Gastroesophageal sphincter (tissue), 4 donors: ENCODE data around the gene FNIP2. TPM values are rescaled to one million over a fixed set of nuclear protein-coding genes. Genes with fewer than 3 reads are reported as not detected.
"Not testable (repeated sequence)": the region's sequence is repeated elsewhere in the genome, so short reads cannot be mapped to it uniquely, and the experiment has no call there.

ENCODE experiments used
- ATAC-seq: fragments of 150-250 bp; one replicate; pipeline ENCODE4 v1.9.1; 2016; ENCODE audit warnings: mild to moderate bottlenecking, moderate library complexity
- H3K27ac ChIP-seq, 4 donors: fragments of 200-600 bp; sonication (generic) in 3 of 4; 1 replicate in 3 of 4; 2 replicates in 1 of 4; pipeline ENCODE4 v1.5.1; 2016 to 2019
- H3K27me3 ChIP-seq: fragments of 200-600 bp; sonication (generic); one replicate; pipeline ENCODE4 v1.5.1; 2019
- H3K36me3 ChIP-seq, 2 donors: fragments of 200-600 bp; sonication (generic); one replicate each; pipeline ENCODE4 v1.5.1; 2019; ENCODE audit warnings: control low read depth in 1 of 2
- H3K4me1 ChIP-seq, 3 donors: fragments of 200-600 bp; sonication (generic); 1 replicate in 2 of 3; 2 replicates in 1 of 3; pipeline ENCODE4 v1.5.1; 2016 to 2019; ENCODE audit warnings: control low read depth in 2 of 3
- H3K4me3 ChIP-seq, 2 donors: fragments of 200-600 bp; sonication (generic); one replicate each; pipeline ENCODE4 v1.5.1; 2019; ENCODE audit warnings: mild to moderate bottlenecking in 1 of 2, moderate library complexity in 1 of 2
- H3K9me3 ChIP-seq, 3 donors: fragments of 200-600 bp; sonication (generic); one replicate each; pipeline ENCODE4 v1.5.1; 2017 to 2019; ENCODE audit warnings: control low read depth in 2 of 3
- CTCF ChIP-seq, 4 experiments: fragments of 200-600 bp in 2 of 4; fragments of 450-650 bp in 2 of 4; sonication (generic) in 1 of 4; IDR thresholded peaks; one replicate each; pipeline ENCODE4 v1.5.1; 2017 to 2019; ENCODE audit warnings: antibody characterized with exemption in 4 of 4, mild to moderate bottlenecking in 2 of 4, moderate library complexity in 2 of 4
- EP300 ChIP-seq: sonication (generic); formaldehyde crosslinking; IDR thresholded peaks from one replicate; pipeline ENCODE4 v1.6.1; 2017; ENCODE audit warnings: antibody characterized with exemption, mild to moderate bottlenecking
- POLR2A ChIP-seq, 2 donors: fragments of 450-650 bp; IDR thresholded peaks; one replicate each; pipeline ENCODE4 v1.6.1; 2017; ENCODE audit warnings: antibody characterized with exemption in 2 of 2, mild to moderate bottlenecking in 2 of 2, moderate library complexity in 1 of 2
- POLR2AphosphoS5 ChIP-seq: sonication (generic); formaldehyde crosslinking; IDR thresholded peaks from one replicate; pipeline ENCODE4 v1.6.1; 2017; ENCODE audit warnings: antibody characterized with exemption
- WGBS, 2 donors: methylation state at CpG; one replicate each; pipeline ENCODE4 v1.1.5; 2018; ENCODE audit warnings: low coverage in 1 of 2; 5-methylcytosine and 5-hydroxymethylcytosine counted together
- total RNA-seq, 4 donors: library from RNA; depleted of rRNA; stranded (reverse); fragments of >200 nt; gene quantifications; one replicate each; pipeline ENCODE4 v1.1.0, GENCODE V29; 2016

The FNIP2 gene
- total RNA-seq, 4 donors from 2014 or later: 53.0 to 135 (median 70.5) TPM

GRCh38 chr4:158912806-158913205 lies 144.0 kb downstream of the FNIP2 start:
- Histone ChIP-seq H3K27me3 (no peaks in the 10 kb centered on the region), H3K4me3 (no peak overlapping the region), H3K4me1 (peaks cover 0 to 26% (median 7%) of the 10 kb centered on the region in 3 donors), H3K36me3 (peaks cover 0 to 9% of the 10 kb centered on the region in 2 donors), H3K9me3 (no peaks in the 10 kb centered on the region), H3K27ac (no peak overlapping the region)
- TF ChIP-seq POLR2AphosphoS5 (no peak), POLR2A (IDR thresholded peaks at IDR 0.05) (no peak), EP300 (no peak), CTCF (IDR thresholded peaks at IDR 0.05) (no peak)
- WGBS, 2 donors: 68 to 90% methylated on average over 4 to 5 of the region's 6 CpGs
- ATAC-seq: no peak

- H3K4me3 ChIP-seq: no peak overlapping the region
- peak; percentile 37 for ATAC-seq
- H3K27ac ChIP-seq: peak overlapping the region in 3 of 4 donors; percentile 49 to 70 (median 63)
- TF ChIP-seq POLR2A (IDR thresholded peaks at IDR 0.05) (no peak), CTCF (IDR thresholded peaks at IDR 0.05) (no peak), EP300 (no peak), POLR2AphosphoS5 (no peak)
- H3K9me3 ChIP-seq: no peaks in the 10 kb centered on the region
- H3K4me1 ChIP-seq: peaks cover 0 to 26% (median 7%) of the 10 kb centered on the region in 3 donors
- 36 to 64% methylated on average over 4 to 5 of the region's 5 CpGs for WGBS, 2 donors
- peaks cover 0 to 9% of the 10 kb centered on the region in 2 donors for H3K36me3 ChIP-seq
- H3K27me3 ChIP-seq: no peaks in the 10 kb centered on the region
These were observed 144.9 kb downstream of the FNIP2 start for GRCh38 chr4:158913766-158914165.

DNA sequence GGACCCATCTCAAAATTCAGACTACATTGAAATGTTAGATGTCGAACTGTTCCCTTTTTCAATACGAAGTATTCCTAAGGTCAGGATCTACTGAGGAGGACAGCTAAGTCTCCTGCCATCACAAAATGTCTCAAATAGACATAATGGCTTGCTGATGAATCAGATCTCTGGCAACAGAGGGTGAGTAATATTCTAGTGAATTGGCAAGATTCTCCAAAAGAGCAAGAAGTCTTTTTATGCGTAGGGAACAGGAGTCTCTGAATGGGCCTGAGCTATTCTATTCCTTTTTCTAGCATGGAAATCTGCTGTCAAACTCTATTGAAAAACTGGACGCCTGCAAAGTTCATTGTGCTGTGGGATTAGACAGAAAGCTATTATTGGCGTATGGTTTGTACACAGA lies 145.4 kb downstream of the FNIP2 start:
- Histone ChIP-seq H3K9me3 (no peaks in the 10 kb centered on the region), H3K27me3 (no peaks in the 10 kb centered on the region), H3K4me3 (no peak overlapping the region), H3K36me3 (peaks cover 0 to 8% of the 10 kb centered on the region in 2 donors), H3K4me1 (peaks cover 0 to 26% (median 7%) of the 10 kb centered on the region in 3 donors), H3K27ac (peak overlapping the region in 3 of 4 donors; percentile 49 to 70 (median 63))
- 34 to 35% methylated on average over 5 of the region's 5 CpGs for WGBS, 2 donors
- peak; percentile 78 for ATAC-seq
- TF ChIP-seq POLR2AphosphoS5 (peak; percentile 73), CTCF (IDR thresholded peaks at IDR 0.05) (no peak)

GRCh38 chr4:158915683-158916241 lies 146.9 kb downstream of the FNIP2 start:
- no peak overlapping the region for H3K4me3 ChIP-seq
- peak overlapping the region in 2 of 4 donors; percentile 37 to 70 for H3K27ac ChIP-seq
- no peaks in the 10 kb centered on the region for H3K9me3 ChIP-seq
- H3K36me3 ChIP-seq: no peaks in the 10 kb centered on the region
- H3K27me3 ChIP-seq: no peaks in the 10 kb centered on the region
- TF ChIP-seq POLR2A (IDR thresholded peaks at IDR 0.05) (no peak), POLR2AphosphoS5 (no peak), CTCF (IDR thresholded peaks at IDR 0.05) (no peak), EP300 (no peak)
- 100% methylated on average over 1 of the region's 2 CpGs; no CpG with 5 or more reads in 1 of the 2 donors for WGBS, 2 donors
- ATAC-seq: no peak
- peaks cover 0 to 26% (median 7%) of the 10 kb centered on the region in 3 donors for H3K4me1 ChIP-seq

DNA sequence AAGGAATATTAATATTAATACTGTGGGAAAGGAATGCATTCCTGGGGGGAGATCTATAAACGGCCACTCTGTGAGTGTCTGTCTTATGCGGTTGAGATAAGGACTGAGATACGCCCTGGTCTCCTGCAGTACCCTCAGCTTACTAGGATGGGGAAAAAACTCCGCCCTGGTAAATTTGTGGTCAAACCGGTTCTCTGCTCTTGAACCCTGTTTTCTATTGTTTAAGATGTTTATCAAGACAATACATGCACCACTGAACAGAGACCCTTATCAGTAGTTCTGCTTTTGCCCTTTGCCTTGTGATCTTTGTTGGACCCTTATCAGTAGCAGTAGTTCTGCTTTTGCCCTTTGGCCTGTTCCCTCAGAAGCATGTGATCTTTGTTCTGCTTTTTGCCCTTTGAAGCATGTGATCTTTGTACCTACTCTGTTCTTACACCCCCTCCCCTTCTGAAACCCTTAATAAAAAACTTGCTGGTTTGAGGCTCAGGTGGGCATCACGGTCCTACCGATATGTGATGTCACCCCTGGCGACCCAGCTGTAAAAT lies 151.7 kb downstream of the FNIP2 start:
- not testable (repeated sequence) for H3K9me3 ChIP-seq

GRCh38 chr4:158927774-158928173 lies 158.9 kb downstream of the FNIP2 start:
- not testable (repeated sequence) for H3K4me1 ChIP-seq, H3K36me3 ChIP-seq, H3K27ac ChIP-seq, H3K4me3 ChIP-seq, H3K9me3 ChIP-seq, ATAC-seq, H3K27me3 ChIP-seq
- WGBS, 2 donors: 80 to 89% methylated on average over 1 to 3 of the region's 19 CpGs

More for the DNA sequence above, 151.7 kb downstream of the FNIP2 start:
- H3K4me1 ChIP-seq, H3K36me3 ChIP-seq, H3K4me3 ChIP-seq, ATAC-seq, H3K27ac ChIP-seq, H3K27me3 ChIP-seq: not testable (repeated sequence)
- 71 to 92% methylated on average over 5 to 6 of the region's 8 CpGs for WGBS, 2 donors
